ENCODE results near the gene MRPS14.

Gene MRPS14

GRCh38 chr1:175019524-175019923 is 3.7 kb downstream of the MRPS14 start:
- DNase-seq: no peak

- no peak for DNase-seq
Measured at GRCh38 chr1:175015243-175015642, 8.0 kb downstream of the MRPS14 start.

DNA sequence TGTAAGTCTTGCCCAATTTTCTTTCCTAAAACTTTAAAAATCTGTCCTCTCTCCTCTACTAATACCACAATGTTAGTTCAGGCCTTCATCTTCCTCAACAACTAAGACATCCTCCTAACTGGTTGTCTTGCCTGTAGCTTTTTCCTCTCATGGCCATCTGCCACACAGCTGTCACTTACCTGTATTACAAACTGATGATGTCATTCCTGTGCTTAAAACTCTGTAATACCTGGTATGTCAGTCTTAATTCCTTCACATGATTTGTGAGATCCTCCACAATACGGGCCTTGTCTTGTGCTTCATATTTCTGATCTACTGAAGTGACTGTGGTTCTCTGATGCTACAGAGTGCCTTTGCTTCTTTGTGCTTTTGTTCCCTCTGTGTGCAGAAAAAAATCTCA is 9.8 kb downstream of the MRPS14 start:
- no peak for DNase-seq

DNA sequence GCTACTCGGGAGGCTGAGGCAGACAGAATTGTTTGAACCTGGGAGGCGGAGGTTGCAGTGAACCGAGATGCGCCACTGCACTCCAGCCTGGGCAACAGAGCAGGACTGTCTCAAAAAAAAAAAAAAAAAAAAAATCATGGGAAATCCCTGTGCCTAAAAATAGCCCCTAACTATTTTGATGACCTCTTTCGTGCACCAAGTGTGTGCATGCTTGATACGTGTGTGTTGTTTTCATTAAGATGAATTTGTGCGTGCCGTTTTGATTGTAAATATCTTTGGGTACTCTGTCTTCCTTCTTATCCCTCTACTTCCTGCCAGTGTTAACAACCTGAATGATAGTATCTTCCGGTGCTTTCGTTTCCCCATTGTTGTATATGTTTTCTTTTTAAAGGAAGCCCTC is 13.7 kb downstream of the MRPS14 start:
- no peak for DNase-seq

- DNase-seq: no peak
Measured at GRCh38 chr1:175005085-175005783, 18.0 kb downstream of the MRPS14 start.

DNA sequence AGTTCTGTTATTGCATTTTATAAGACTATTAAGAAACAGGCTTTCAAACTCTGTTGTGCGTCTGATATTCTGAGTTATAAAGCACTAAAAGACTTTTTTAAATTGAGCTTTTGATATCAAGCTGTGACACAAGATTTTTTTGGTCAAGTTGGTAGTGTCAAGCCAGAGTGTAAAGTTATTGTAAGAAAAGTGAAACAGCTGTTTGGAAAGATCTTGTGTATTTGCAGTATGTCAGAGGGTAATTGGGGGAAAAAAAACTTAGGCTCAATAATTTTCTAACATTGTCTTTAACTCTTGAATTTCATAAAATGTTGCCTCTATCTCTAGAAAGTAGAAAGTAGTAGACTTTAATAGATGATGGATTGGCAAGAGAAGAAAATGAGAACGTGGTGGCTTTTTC is 19.7 kb downstream of the MRPS14 start:
- no peak for DNase-seq

DNA sequence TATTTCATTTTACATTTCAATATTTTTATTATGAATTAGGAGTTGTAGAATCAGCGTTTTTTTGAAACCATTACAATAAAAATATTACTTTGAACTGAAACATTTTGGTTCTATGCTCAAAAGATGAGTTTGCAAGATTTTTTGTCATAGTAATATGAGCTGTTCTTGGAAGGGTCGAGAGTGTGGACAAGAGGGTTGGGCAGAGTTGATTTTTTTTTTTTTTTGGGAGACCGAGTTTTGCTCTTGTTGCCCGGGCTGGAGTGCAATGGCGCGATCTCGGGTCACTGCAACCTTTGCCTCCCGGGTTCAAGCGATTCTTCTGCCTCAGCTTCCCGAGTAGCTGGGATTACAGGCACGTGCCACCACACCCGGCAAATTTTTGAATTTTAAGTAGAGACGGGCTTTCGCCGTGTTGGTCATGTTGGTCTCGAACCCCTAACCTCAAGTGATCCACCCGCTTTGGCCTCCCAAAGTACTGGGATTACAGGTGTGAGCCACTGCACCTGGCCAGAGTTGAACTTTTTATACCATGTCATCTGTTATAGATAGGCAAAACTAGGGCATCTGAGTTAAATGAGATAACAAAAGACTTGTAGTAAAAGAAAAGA is 20.2 kb downstream of the MRPS14 start:
- DNase-seq: no peak

- DNase-seq: no peak
Measured at GRCh38 chr1:175000697-175001187, 22.5 kb downstream of the MRPS14 start.

DNA sequence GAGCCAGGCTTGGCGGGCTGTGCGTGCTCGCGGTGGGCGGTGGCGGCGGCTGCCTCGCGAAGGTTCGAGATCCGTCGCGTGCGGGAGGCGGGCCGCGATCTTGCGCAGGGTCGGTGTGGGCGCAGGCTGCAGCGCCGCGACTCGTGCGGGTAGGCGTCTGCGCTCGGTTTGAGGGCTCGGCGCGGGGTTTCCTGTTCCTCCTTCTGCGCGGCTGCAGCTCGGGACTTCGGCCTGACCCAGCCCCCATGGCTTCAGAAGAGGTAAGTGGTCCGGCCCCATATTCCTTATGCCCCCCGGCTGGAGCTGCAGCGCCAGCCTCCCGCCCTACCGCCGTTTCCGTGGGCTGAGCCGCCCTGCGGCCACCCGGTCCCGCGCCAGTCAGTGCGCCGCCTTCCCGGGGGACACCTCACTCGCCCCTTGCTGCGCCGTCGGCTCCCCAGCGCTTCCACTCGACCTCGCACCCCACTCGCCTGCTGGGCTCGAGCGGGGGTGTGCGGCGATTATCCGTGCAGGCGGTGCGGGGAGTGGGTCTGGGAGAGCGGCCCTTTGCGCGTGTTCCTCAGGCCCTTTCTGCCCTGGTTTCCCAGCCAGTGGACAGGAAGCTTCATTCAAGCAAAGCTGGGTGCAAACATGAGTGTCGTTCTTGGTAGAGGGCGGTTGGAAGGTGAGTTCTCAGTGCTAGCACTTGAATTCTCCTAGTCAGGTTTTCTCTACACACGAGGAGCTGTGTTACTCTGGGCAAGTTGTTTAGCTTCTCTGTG is 23.1 kb downstream of the MRPS14 start, which contains the start of gene CACYBP:
Gene CACYBP, plus strand, starts transcription at position 12 of the 761 bp plus-strand sequence. Its CDS starts 234 bp downstream, at position 246.
- no peak for DNase-seq

- DNase-seq: peak; percentile 83
Measured at GRCh38 chr1:174999216-174999935, 23.8 kb downstream of the MRPS14 start.

GRCh38 chr1:174998569-174999215 is 24.5 kb downstream of the MRPS14 start:
- DNase-seq: no peak

GRCh38 chr1:174997041-174997440 is 26.2 kb downstream of the MRPS14 start:
- DNase-seq: no peak

DNA sequence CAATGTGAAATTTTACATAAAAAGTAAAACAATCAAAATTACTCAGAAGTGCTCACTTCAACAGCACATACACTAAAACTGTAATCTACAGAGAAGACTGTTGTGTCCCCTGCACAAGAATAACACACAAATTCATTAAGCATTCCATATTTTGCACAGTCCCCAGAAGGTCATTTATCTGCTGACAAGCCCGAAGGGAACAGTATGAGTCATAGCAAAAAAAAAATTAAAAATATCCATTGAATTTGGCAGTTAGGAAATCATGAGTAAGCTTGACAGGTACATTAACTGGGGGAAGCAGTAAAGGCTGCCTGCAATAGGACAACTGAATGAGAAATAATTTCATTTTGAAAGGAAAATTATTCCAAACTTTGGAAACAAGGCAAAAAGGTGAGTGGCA is 26.7 kb downstream of the MRPS14 start:
- no peak for DNase-seq

- no peak for DNase-seq
Measured at GRCh38 chr1:174995916-174996315, 27.3 kb downstream of the MRPS14 start.

DNA sequence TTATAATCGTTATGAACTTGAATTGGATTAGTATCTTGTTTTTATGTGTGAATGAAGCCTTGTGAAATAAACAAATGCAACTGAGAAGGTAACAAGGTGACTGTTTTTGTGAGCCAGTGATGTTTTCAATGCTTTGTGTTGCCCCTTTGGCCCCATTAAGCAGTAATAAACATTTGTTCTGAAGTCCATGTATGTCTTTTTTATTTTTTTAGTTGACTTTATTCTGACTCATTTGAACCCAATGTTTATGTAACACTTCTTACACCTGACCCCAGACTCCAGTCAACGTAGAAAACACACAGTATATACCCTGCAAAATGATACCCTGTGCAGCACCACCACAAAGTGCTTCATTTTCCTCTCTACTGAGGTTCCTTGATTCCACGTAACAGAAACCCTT is 28.1 kb downstream of the MRPS14 start:
- DNase-seq: no peak

DNA sequence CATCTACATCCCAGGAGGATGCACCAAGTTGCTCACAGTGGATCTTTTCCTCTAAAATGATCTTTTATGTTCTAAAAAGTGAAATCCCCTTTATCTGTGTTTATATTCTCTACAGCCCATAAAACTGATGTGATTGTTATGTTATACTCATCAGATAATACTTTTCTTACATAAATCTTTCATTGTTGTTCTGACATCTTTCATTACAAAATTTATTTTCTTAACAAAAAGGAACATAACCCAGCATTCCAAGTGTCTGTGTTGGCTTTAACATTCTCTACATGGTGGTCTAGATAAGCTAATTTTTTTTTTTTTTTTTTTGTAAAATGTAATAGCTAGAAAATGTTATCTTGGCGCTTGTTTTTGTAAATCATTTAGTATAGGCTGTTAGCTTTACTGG is 31.8 kb downstream of the MRPS14 start:
- DNase-seq: no peak

- no peak for DNase-seq
Measured at GRCh38 chr1:174990382-174990999, 32.7 kb downstream of the MRPS14 start.

DNA sequence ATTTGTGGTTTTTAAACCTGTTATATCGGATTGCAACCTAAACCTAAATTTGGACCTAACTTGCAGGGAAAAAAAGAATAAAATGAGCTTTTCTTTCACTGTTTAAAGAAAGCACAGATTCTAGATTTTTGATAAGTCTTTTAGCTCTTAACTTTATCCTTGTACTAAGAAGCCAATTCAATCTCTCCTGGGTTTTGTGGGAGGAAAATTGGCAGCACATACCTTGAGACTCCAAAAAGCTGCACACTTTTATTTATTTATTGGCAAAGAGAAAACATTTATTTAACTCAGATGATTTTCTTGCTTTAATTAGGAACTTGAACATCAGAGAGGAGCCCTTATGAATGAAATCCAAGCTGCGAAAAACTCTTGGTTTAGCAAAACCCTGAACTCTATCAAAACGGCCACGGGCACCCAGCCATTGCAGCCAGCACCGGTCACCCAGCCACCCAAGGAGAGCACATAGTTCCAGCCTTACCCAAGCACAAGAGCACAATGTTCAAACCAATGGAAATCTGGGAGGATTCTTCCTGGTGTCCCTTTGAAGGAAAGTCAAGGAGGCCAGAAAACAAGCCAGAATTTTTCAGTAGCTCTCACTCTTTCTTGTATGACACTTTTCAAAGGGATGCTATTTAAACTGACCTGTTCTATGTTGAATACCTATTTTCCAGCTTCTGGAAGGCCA is 33.5 kb downstream of the MRPS14 start:
- no peak for DNase-seq

- DNase-seq: no peak
Measured at GRCh38 chr1:174988986-174989385, 34.2 kb downstream of the MRPS14 start.

DNA sequence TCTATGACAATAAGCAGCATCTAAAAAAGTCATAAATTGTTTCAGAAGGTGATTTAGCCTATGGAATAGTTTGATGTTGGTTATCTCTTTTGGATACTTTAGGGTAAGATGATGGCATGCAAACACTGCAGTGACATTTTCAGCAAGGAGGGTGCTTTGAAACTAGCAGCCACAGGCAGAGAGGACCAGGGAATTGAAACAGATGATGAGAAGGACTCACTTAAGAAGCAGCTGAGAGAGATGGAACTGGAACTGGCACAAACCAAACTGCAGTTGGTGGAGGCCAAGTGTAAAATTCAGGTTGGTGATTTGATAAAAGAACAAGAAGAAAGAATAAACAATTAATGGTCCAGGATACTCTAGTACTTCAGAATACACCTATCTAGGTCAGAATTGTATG is 34.7 kb downstream of the MRPS14 start:
- DNase-seq: no peak

- DNase-seq: no peak
Measured at GRCh38 chr1:174984952-174985351, 38.3 kb downstream of the MRPS14 start.
